SK-N-SH (cell line): ENCODE measurements around the gene NTSR1. TPM values are rescaled to one million over a fixed set of nuclear protein-coding genes. Genes with fewer than 3 reads are reported as not detected.

Experiments used
- CTCF ChIA-PET: fragments of 300-600, 350-600 bp; formaldehyde crosslinking; extraction: SDS; loops from one replicate; lab custom pipeline; 2021; lab: Yijun Ruan, JAX
- POLR2A ChIA-PET: fragments of 350-600 bp; sonication (Branson Sonifier 250); formaldehyde crosslinking; extraction: SDS; loops from one replicate; lab custom pipeline; 2020; ENCODE audit warnings: antibody characterized with exemption, inconsistent platforms; lab: Yijun Ruan, JAX
- DNase-seq: peaks from one replicate; pipeline ENCODE4 v3.0.0; 2012
- H2AFZ ChIP-seq: fragments of 200-600 bp; sonication (generic); 2 replicates; pipeline ENCODE4 v1.8.1; 2016; ENCODE audit warnings: antibody characterized with exemption, mild to moderate bottlenecking, low read depth
- H3F3A ChIP-seq: fragments of 200-600 bp; sonication (generic); replicated peaks from 2 replicates; pipeline ENCODE3; 2016; ENCODE audit warnings: antibody characterized with exemption, mild to moderate bottlenecking; ENCODE audit not compliant: insufficient read depth
- H3K27ac ChIP-seq, 2 experiments: fragments of 200-500 bp in 1 of 2; fragments of 200-600 bp in 1 of 2; sonication (Bioruptor generic) in 1 of 2; sonication (generic), shearing (Covaris generic) in 1 of 2; 2 replicates each; pipeline versions ENCODE4 v1.5.1 to v1.6.1; 2014 to 2016; ENCODE audit warnings: low read depth in 2 of 2, inconsistent platforms in 1 of 2, low read length in 1 of 2, mild to moderate bottlenecking in 1 of 2, mixed read lengths in 1 of 2
- H3K27me3 ChIP-seq: fragments of 200-600 bp; sonication (generic), shearing (Covaris generic); 2 replicates; pipeline ENCODE4 v1.6.1; 2016; ENCODE audit warnings: mixed run types; ENCODE audit not compliant: insufficient read depth
- H3K36me3 ChIP-seq, 2 experiments: fragments of 200-500 bp in 1 of 2; fragments of 200-600 bp in 1 of 2; sonication (Bioruptor generic) in 1 of 2; sonication (generic) in 1 of 2; replicated peaks in 1 of 2; 2 replicates each; pipeline versions ENCODE3 to v1.5.1; 2014 to 2016; ENCODE audit warnings: low read length in 1 of 2, mild to moderate bottlenecking in 1 of 2; ENCODE audit not compliant: insufficient read depth in 2 of 2, control insufficient read depth in 1 of 2
- H3K4me1 ChIP-seq, 2 experiments: fragments of 200-500 bp in 1 of 2; fragments of 200-600 bp in 1 of 2; sonication (Bioruptor generic) in 1 of 2; sonication (generic), shearing (Covaris generic) in 1 of 2; 2 replicates each; pipeline versions ENCODE4 v1.5.1 to v1.6.1; 2014 to 2016; ENCODE audit warnings: low read depth in 1 of 2, low read length in 1 of 2, mixed run types in 1 of 2; ENCODE audit not compliant: insufficient read depth in 2 of 2, control insufficient read depth in 1 of 2
- H3K4me2 ChIP-seq: fragments of 200-600 bp; sonication (generic), shearing (Covaris generic); 2 replicates; pipeline ENCODE4 v1.6.1; 2017; ENCODE audit warnings: mixed run types
- H3K4me3 ChIP-seq, 2 experiments: fragments of 200-500 bp in 1 of 2; fragments of 200-600 bp in 1 of 2; sonication (Bioruptor generic) in 1 of 2; sonication (generic), shearing (Covaris generic) in 1 of 2; 2 replicates each; pipeline versions ENCODE4 v1.5.1 to v1.8.1; 2014 to 2016; ENCODE audit warnings: low read depth in 2 of 2, inconsistent platforms in 1 of 2, low read length in 1 of 2, mild to moderate bottlenecking in 1 of 2, mixed read lengths in 1 of 2, moderate library complexity in 1 of 2
- H3K79me2 ChIP-seq: fragments of 200-600 bp; sonication (generic); 2 replicates; pipeline ENCODE4 v1.8.1; 2017; ENCODE audit warnings: mild to moderate bottlenecking; ENCODE audit not compliant: insufficient read depth
- H3K9ac ChIP-seq: fragments of 200-600 bp; sonication (generic); 2 replicates; pipeline ENCODE4 v1.6.1; 2017; ENCODE audit warnings: mixed run types
- H3K9me2 ChIP-seq: fragments of 200-600 bp; sonication (generic); 2 replicates; pipeline ENCODE4 v1.6.1; 2017; ENCODE audit warnings: mixed run types
- H3K9me3 ChIP-seq: fragments of 200-600 bp; sonication (generic); 2 replicates; pipeline ENCODE4 v1.6.1; 2017; ENCODE audit warnings: mixed run types, mild to moderate bottlenecking, moderate library complexity
- H4K20me1 ChIP-seq: fragments of 200-600 bp; sonication (generic); 2 replicates; pipeline ENCODE4 v1.6.1; 2017; ENCODE audit warnings: mild to moderate bottlenecking, mixed run types; ENCODE audit not compliant: insufficient read depth
- CHD2 ChIP-seq: fragments of 150-350 bp; IDR thresholded peaks from 2 replicates; pipeline ENCODE4 v1.6.1; 2018; ENCODE audit warnings: low read length; ENCODE audit not compliant: partially characterized antibody
- ELF1 ChIP-seq: IDR thresholded peaks from 2 replicates; pipeline ENCODE4 v1.4.0; 2012
- EP300 ChIP-seq, 2 experiments: IDR thresholded peaks; 2 replicates each; pipeline versions ENCODE4 v1.4.0 to v1.6.1; 2012; ENCODE audit warnings: borderline replicate concordance in 1 of 2, low read depth in 1 of 2, low read length in 1 of 2
- EZH2phosphoT487 ChIP-seq: fragments of 200-600 bp; sonication (generic); IDR thresholded peaks from 2 replicates; pipeline ENCODE4 v1.6.1; 2017; ENCODE audit warnings: low read depth, mixed run types, mild to moderate bottlenecking, antibody characterized with exemption, moderate library complexity, borderline replicate concordance
- FOXM1 ChIP-seq: IDR thresholded peaks from 2 replicates; pipeline ENCODE4 v1.4.0; 2012; ENCODE audit warnings: low read depth, mild to moderate bottlenecking
- IRF3 ChIP-seq: fragments of 150-350 bp; IDR thresholded peaks from 2 replicates; pipeline ENCODE4 v1.6.1; 2016; ENCODE audit warnings: mild to moderate bottlenecking, low read depth, low read length
- JUND ChIP-seq: IDR thresholded peaks from 2 replicates; pipeline ENCODE4 v1.4.0; 2012
- MXI1 ChIP-seq: IDR thresholded peaks from 2 replicates; pipeline ENCODE4 v1.6.1; 2012; ENCODE audit warnings: mild to moderate bottlenecking, low read depth, low read length, improper control_type of control experiment
- NRF1 ChIP-seq: IDR thresholded peaks from 2 replicates; pipeline ENCODE4 v1.6.1; 2012; ENCODE audit warnings: low read depth, mild to moderate bottlenecking, low read length
- PBX3 ChIP-seq: IDR thresholded peaks from 2 replicates; pipeline ENCODE4; 2012
- RAD21 ChIP-seq: IDR thresholded peaks from 2 replicates; pipeline ENCODE4 v1.6.1; 2012; ENCODE audit warnings: mild to moderate bottlenecking, low read length
- RCOR1 ChIP-seq: fragments of 150-350 bp; IDR thresholded peaks from 2 replicates; pipeline ENCODE4 v1.6.1; 2017; ENCODE audit warnings: antibody characterized with exemption, low read length
- TAF1 ChIP-seq: IDR thresholded peaks from 2 replicates; pipeline ENCODE4 v1.6.1; 2012; ENCODE audit warnings: low read depth, mild to moderate bottlenecking, low read length, moderate library complexity, borderline replicate concordance
- TEAD4 ChIP-seq: IDR thresholded peaks from 2 replicates; pipeline ENCODE4 v1.4.0; 2012; ENCODE audit warnings: mild to moderate bottlenecking, borderline replicate concordance; ENCODE audit not compliant: insufficient read depth
- USF1 ChIP-seq: IDR thresholded peaks from 2 replicates; pipeline ENCODE4 v1.4.0; 2012; ENCODE audit warnings: low read depth, borderline replicate concordance
- ZBTB33 ChIP-seq: IDR thresholded peaks from 2 replicates; pipeline ENCODE4 v1.4.0; 2012; ENCODE audit warnings: low read depth, borderline replicate concordance
- WGBS: methylation state at CpG from one replicate; pipeline ENCODE4 v1.1.6; 2017; ENCODE audit warnings: low lambda C conversion rate; 5-methylcytosine and 5-hydroxymethylcytosine counted together
- polyA plus RNA-seq, 3 experiments: library from polyadenylated mRNA; depleted of rRNA; stranded (reverse); fragments of >200 nt; gene quantifications; 2 replicates each; pipeline ENCODE4 v1.2.3, GENCODE V29; 2012

The NTSR1 gene
- polyA plus RNA-seq, 1 of the 3 experiments (the other 2 are of a cell fraction) = 8.2 TPM

- TF ChIP-seq PBX3 = no peak
- TF ChIP-seq TAF1 = no peak
- no peak for TF ChIP-seq EP300 (IDR thresholded peaks at IDR 0.05; ENCODE audit: borderline replicate concordance in 1 of 2, low read depth in 1 of 2, low read length in 1 of 2)
- no peak for TF ChIP-seq FOXM1
- TF ChIP-seq RAD21 = no peak
- no peak for TF ChIP-seq USF1
- no peak for TF ChIP-seq ZBTB33
- no peak for TF ChIP-seq MXI1
- no peak for TF ChIP-seq RCOR1
- TF ChIP-seq ELF1 = no peak
These were observed 30.4 kb downstream of the NTSR1 start (continued) for GRCh38 chr20:62739067-62739466.

GRCh38 chr20:62739581-62740285, 31.1 kb downstream of the NTSR1 start:
- H4K20me1 ChIP-seq = no peaks in the 10 kb centered on the region
- H3K4me3 ChIP-seq = peak overlapping the region in 1 of 2 experiments; percentile 35; a peak in 1 of 4 replicates
- peak overlapping the region in 1 of 2 experiments; percentile 83; a peak in 3 of 4 replicates for H3K27ac ChIP-seq
- peak overlapping the region; percentile 71 for H3K4me2 ChIP-seq
- peaks cover 11 to 30% of the 10 kb centered on the region in 2 experiments; a peak in 3 of 4 replicates for H3K4me1 ChIP-seq
- no peaks in the 10 kb centered on the region for H3K36me3 ChIP-seq
- H3K27me3 ChIP-seq = no peaks in the 10 kb centered on the region
- DNase-seq = no peak
- H3F3A ChIP-seq = peaks cover 11% of the 10 kb centered on the region
- H2AFZ ChIP-seq = no peak overlapping the region; the same call in 1 of the 2 replicates
- H3K79me2 ChIP-seq = no peaks in the 10 kb centered on the region
- H3K9ac ChIP-seq = peak overlapping the region; percentile 30; the same call in 1 of the 2 replicates
- H3K9me3 ChIP-seq = no peaks in the 10 kb centered on the region
- POLR2A ChIA-PET = no interaction called here
- TF ChIP-seq TEAD4 (no peak), TAF1 (no peak), USF1 (no peak), JUND (no peak), EZH2phosphoT487 (no peak), RCOR1 (no peak), FOXM1 (no peak), MXI1 (no peak), IRF3 (no peak), NRF1 (no peak), CHD2 (no peak), EP300 (IDR thresholded peaks at IDR 0.05; ENCODE audit: borderline replicate concordance in 1 of 2, low read depth in 1 of 2, low read length in 1 of 2) (no peak), RAD21 (no peak)
- 57% methylated on average over 28 of the region's 32 CpGs for WGBS
- no peaks in the 10 kb centered on the region for H3K9me2 ChIP-seq
- CTCF ChIA-PET = interaction anchor here (1.1 kb wide), 1 partner anchor 52 kb away, joined by 3 read pairs; no protein-coding TSS in a partner anchor
